Stomach (tissue), 4 donors: ENCODE measurements around the gene NAXE.

Experiments used
- CTCF ChIP-seq, 7 experiments: fragments of 450-650 bp in 4 of 7; fragments of 200-600 bp in 3 of 7; sonication (generic) in 3 of 7; IDR thresholded peaks; one replicate each; pipeline ENCODE4 v1.5.1; 2016 to 2019; ENCODE audit warnings: antibody characterized with exemption in 7 of 7, control low read depth in 2 of 7, mild to moderate bottlenecking in 1 of 7
- POLR2A ChIP-seq, 4 donors: fragments of 450-650 bp; IDR thresholded peaks; one replicate each; pipeline ENCODE4 v1.6.1; 2016; ENCODE audit warnings: antibody characterized with exemption in 4 of 4, control low read depth in 2 of 4, mild to moderate bottlenecking in 1 of 4, moderate library complexity in 1 of 4

DNA sequence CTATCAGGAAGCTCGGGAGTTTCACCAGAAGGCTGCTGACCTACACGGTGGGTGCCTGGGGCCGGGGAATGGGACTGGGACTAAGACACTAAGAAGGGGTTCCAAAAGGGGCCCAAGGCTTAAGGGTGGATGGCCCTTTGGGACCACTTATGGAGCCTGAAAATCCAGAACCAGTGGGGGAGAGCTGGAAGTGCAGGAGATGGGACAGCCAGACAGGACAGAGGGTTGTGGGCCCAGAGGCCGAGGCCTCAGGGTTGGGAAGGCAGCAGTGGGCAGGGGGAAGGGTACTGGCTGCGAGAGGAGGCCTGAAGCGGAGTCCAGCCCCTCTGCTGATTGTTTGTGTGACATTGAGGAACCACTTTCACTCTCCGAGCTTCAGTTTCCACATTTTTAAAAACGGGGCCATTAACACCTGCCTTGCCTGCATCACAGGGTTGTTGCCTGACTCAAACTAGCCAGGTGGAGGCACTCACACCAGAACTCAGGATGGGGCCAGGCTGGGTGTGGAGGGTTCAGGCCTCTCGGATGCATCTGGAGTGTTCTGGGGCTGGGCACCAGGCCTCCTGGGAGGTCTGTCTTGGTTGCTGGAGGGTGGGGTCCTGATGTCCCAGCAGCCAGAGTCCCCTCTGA is 9.1 kb upstream of the NAXE start:
- TF ChIP-seq CTCF (IDR thresholded peaks at IDR 0.05) (no peak), POLR2A (IDR thresholded peaks at IDR 0.05) (no peak)
